Measurements from ENCODE around the gene MGMT.

DNA sequence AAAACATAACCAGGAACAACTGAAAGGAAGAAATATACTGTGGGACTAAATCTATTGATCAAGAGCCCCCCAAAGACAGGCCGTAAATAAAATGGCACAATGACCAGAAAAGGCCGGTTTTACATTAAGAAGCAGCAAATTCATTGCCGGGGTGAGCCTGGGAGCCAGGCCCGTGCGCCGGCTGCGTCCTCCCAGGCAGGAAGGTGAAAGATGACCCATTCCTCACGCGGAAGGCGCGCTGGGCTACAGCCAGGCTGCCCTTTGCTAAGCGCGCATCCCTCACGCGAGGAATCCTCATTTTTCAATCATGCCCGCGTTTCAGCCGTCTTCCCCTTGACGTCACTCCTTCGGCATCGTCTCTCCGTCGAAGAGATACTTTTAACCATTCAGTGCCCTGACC, 47.6 kb upstream of the MGMT start:
- TF ChIP-seq POLR2A (IDR thresholded peaks at IDR 0.05): no peak
- TF ChIP-seq, protein P1, sequence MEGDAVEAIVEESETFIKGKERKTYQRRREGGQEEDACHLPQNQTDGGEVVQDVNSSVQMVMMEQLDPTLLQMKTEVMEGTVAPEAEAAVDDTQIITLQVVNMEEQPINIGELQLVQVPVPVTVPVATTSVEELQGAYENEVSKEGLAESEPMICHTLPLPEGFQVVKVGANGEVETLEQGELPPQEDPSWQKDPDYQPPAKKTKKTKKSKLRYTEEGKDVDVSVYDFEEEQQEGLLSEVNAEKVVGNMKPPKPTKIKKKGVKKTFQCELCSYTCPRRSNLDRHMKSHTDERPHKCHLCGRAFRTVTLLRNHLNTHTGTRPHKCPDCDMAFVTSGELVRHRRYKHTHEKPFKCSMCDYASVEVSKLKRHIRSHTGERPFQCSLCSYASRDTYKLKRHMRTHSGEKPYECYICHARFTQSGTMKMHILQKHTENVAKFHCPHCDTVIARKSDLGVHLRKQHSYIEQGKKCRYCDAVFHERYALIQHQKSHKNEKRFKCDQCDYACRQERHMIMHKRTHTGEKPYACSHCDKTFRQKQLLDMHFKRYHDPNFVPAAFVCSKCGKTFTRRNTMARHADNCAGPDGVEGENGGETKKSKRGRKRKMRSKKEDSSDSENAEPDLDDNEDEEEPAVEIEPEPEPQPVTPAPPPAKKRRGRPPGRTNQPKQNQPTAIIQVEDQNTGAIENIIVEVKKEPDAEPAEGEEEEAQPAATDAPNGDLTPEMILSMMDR (IDR thresholded peaks at IDR 0.05): no peak
- TF ChIP-seq POLR2AphosphoS5 (IDR thresholded peaks at IDR 0.05): no peak
